DOHH2 (cell line): ENCODE data around the gene SLC38A3.

Experiments used
- H3F3A ChIP-seq: fragments of 200-600 bp; sonication (generic), shearing (Covaris generic); 2 replicates; pipeline ENCODE4 v1.6.0; 2016; ENCODE audit warnings: antibody characterized with exemption, mild to moderate bottlenecking; ENCODE audit not compliant: control insufficient read depth, insufficient read depth
- H3K27ac ChIP-seq: fragments of 200-600 bp; sonication (generic); 2 replicates; pipeline ENCODE4 v1.5.1; 2014; ENCODE audit warnings: low read depth, mild to moderate bottlenecking, low read length, moderate library complexity
- H3K27me3 ChIP-seq: fragments of 200-600 bp; sonication (generic); 2 replicates; pipeline ENCODE4 v1.6.1; 2014; ENCODE audit warnings: mild to moderate bottlenecking, low read length, mixed read lengths; ENCODE audit not compliant: control insufficient read depth
- H3K36me3 ChIP-seq: fragments of 200-600 bp; sonication (generic); 2 replicates; pipeline ENCODE4 v1.6.1; 2014; ENCODE audit warnings: mild to moderate bottlenecking, low read length, moderate library complexity, mixed read lengths; ENCODE audit not compliant: control insufficient read depth
- H3K4me1 ChIP-seq: fragments of 200-600 bp; sonication (generic); 2 replicates; pipeline ENCODE4 v1.6.1; 2014; ENCODE audit warnings: mild to moderate bottlenecking, low read length, mixed read lengths; ENCODE audit not compliant: control insufficient read depth
- H3K4me2 ChIP-seq: fragments of 200-600 bp; sonication (generic); 2 replicates; pipeline ENCODE4 v1.6.0; 2014; ENCODE audit warnings: mild to moderate bottlenecking, low read length, moderate library complexity
- H3K4me3 ChIP-seq: fragments of 200-600 bp; sonication (generic); 2 replicates; pipeline ENCODE4 v1.5.1; 2014; ENCODE audit warnings: mild to moderate bottlenecking, low read length, mixed read lengths
- H3K79me2 ChIP-seq: fragments of 200-600 bp; sonication (generic); 2 replicates; pipeline ENCODE4 v1.6.1; 2014; ENCODE audit warnings: mild to moderate bottlenecking, low read length, mixed read lengths; ENCODE audit not compliant: control insufficient read depth
- H3K9me2 ChIP-seq: fragments of 200-600 bp; sonication (generic); replicated peaks from 2 replicates; pipeline ENCODE4 v1.6.1; 2014; ENCODE audit warnings: mild to moderate bottlenecking, low read length, mixed read lengths; ENCODE audit not compliant: control insufficient read depth
- H3K9me3 ChIP-seq: fragments of 200-600 bp; sonication (generic); 2 replicates; pipeline ENCODE4 v1.6.1; 2014; ENCODE audit warnings: antibody characterized with exemption, low read length, mixed read lengths; ENCODE audit not compliant: control insufficient read depth, insufficient read depth
- H4K20me1 ChIP-seq: fragments of 200-600 bp; sonication (generic); 2 replicates; pipeline ENCODE4 v1.6.0; 2014; ENCODE audit warnings: low read depth, mild to moderate bottlenecking, antibody characterized with exemption, low read length, moderate library complexity; ENCODE audit not compliant: control insufficient read depth, insufficient read depth
- CTCF ChIP-seq: fragments of 200-600 bp; sonication (generic); IDR thresholded peaks from one replicate; pipeline ENCODE4 v1.5.1; 2014; ENCODE audit warnings: antibody characterized with exemption, mild to moderate bottlenecking, low read depth, low read length; ENCODE audit not compliant: poor library complexity, severe bottlenecking
- EZH2phosphoT487 ChIP-seq: fragments of 200-600 bp; sonication (generic); IDR thresholded peaks from 2 replicates; pipeline ENCODE4 v1.6.1; 2017; ENCODE audit warnings: borderline replicate concordance, mild to moderate bottlenecking, antibody characterized with exemption, low read length, moderate library complexity, mixed read lengths

Gene SLC38A3

GRCh38 chr3:50230104-50230793, 25.2 kb downstream of the SLC38A3 start:
- Histone ChIP-seq H3K27me3 (no peaks in the 10 kb centered on the region), H3K9me3 (no peaks in the 10 kb centered on the region), H3K36me3 (no peaks in the 10 kb centered on the region; the same call in 1 of the 2 replicates), H3K4me1 (peaks cover 54% of the 10 kb centered on the region), H3K4me2 (peak overlapping the region; percentile 100), H3K27ac (peak overlapping the region; percentile 25; the same call in 1 of the 2 replicates), H3K9me2 (no peaks in the 10 kb centered on the region), H3F3A (no peaks in the 10 kb centered on the region; the same call in 1 of the 2 replicates), H4K20me1 (no peaks in the 10 kb centered on the region), H3K79me2 (peaks cover 18% of the 10 kb centered on the region), H3K4me3 (peak overlapping the region; percentile 36)
- no peak for TF ChIP-seq CTCF
- TF ChIP-seq EZH2phosphoT487 = no peak

- Histone ChIP-seq H3K36me3 (no peaks in the 10 kb centered on the region; the same call in 1 of the 2 replicates), H3K4me1 (peaks cover 56% of the 10 kb centered on the region), H3K9me3 (no peaks in the 10 kb centered on the region), H4K20me1 (no peaks in the 10 kb centered on the region), H3K27me3 (no peaks in the 10 kb centered on the region), H3K79me2 (peaks cover 18% of the 10 kb centered on the region), H3K9me2 (no peaks in the 10 kb centered on the region), H3K4me2 (peak overlapping the region; percentile 100), H3F3A (no peaks in the 10 kb centered on the region; the same call in 1 of the 2 replicates), H3K27ac (peak overlapping the region; percentile 25; the same call in 1 of the 2 replicates), H3K4me3 (peak overlapping the region; percentile 36)
- TF ChIP-seq EZH2phosphoT487 (no peak), CTCF (no peak)
Measured at GRCh38 chr3:50230794-50231125, 25.7 kb downstream of the SLC38A3 start.

GRCh38 chr3:50231581-50231980, 26.5 kb downstream of the SLC38A3 start:
- H3K4me1 ChIP-seq = peaks cover 49% of the 10 kb centered on the region
- H3K9me3 ChIP-seq = no peaks in the 10 kb centered on the region
- no peak overlapping the region for H3K27ac ChIP-seq
- H3K4me2 ChIP-seq = no peak overlapping the region
- H3K4me3 ChIP-seq = no peak overlapping the region
- no peaks in the 10 kb centered on the region for H3K27me3 ChIP-seq
- no peaks in the 10 kb centered on the region for H3K9me2 ChIP-seq
- TF ChIP-seq EZH2phosphoT487 (no peak), CTCF (no peak)
- no peaks in the 10 kb centered on the region; the same call in 1 of the 2 replicates for H3F3A ChIP-seq
- peaks cover 3% of the 10 kb centered on the region for H3K36me3 ChIP-seq
- no peaks in the 10 kb centered on the region for H4K20me1 ChIP-seq
- H3K79me2 ChIP-seq = peaks cover 24% of the 10 kb centered on the region
